ENCODE results near the gene GJC2.

GJC2 gene

GRCh38 chr1:228149406-228150119, at the start of gene GJC2:
GJC2 (plus strand) TSS chr1:228149930; CDS start chr1:228157759, 7,829 bp downstream.
- Mint-ChIP-seq H3K4me3 (no peak within 1 kb of the TSS), H3K36me3 (no peaks in the 10 kb centered on the region), H3K4me1 (peaks cover 5% of the 10 kb centered on the region), H3K27ac (no peak within 1 kb of the TSS), H3K9me3 (no peaks in the 10 kb centered on the region), H3K27me3 (no peaks in the 10 kb centered on the region)

DNA sequence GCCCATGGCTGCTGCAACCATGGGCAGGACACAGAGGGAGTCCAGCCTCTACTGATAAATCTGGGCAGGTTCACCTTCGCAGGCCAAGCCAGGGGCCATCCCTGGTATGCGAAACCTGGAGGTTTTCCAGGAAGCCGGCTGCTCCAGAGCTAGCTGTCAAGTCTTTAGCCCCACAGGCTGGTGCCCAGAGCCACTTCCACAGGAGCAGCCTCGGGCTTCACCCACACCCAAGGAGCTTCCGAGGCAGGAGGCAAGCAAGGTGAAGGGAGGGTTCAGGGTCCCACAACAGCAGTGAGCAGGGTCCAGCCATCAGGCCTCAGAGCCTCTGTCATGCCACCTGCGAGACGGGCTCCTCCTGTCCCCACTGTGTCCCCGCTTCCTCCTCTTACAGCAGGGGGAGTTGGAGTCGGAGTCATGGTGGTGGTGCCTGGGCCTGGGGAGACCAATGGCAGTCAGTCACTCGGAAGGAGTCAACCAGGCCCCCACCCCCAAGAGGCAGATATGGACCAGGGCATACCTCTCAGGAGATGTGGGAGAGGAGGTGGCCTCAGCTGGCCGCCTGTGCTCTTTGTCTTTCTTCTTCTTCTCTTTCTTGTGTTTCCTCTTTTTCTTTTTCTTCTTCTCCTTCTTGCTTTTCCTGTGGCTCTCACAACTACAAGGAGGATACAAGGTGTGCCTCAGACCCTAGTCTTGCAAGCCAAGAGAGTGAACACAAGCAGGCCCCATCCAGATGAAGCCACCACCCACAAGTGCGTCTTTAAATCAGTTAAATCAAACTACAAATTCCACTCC, 48.7 kb upstream of the GJC2 start:
- Mint-ChIP-seq H3K9me3 (no peaks in the 10 kb centered on the region), H3K27ac (peak overlapping the region; percentile 41), H3K27me3 (no peaks in the 10 kb centered on the region), H3K4me1 (peaks cover 25% of the 10 kb centered on the region), H3K4me3 (peak overlapping the region; percentile 62), H3K36me3 (peaks cover 2% of the 10 kb centered on the region)

DNA sequence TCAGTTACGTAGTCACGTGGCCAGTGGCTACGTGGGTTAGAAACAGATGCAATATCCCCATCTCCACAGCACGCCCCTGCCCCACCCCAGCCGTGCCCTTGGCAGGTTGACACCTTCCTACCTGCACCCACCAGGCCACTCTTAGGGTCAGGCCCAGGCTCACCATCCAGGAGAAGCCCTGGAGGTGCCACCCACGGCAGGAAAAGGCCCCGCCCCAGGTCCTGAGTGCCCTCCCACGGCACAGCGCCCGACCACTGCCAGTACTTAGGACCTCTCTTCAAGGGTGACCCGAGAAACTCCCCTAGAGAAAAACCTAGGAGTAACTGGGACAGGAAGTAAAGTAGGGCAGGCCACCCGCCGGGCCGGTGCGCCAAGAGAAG, 48.1 kb upstream of the GJC2 start:
- Mint-ChIP-seq H3K4me3 (peak overlapping the region; percentile 62), H3K27ac (no peak overlapping the region), H3K36me3 (peaks cover 2% of the 10 kb centered on the region), H3K9me3 (no peaks in the 10 kb centered on the region), H3K27me3 (no peaks in the 10 kb centered on the region), H3K4me1 (peaks cover 24% of the 10 kb centered on the region)

GRCh38 chr1:228101994-228102790, 47.5 kb upstream of the GJC2 start:
- Mint-ChIP-seq H3K36me3 (peaks cover 2% of the 10 kb centered on the region), H3K4me3 (peak overlapping the region; percentile 76), H3K27me3 (no peaks in the 10 kb centered on the region), H3K4me1 (peaks cover 24% of the 10 kb centered on the region), H3K9me3 (no peaks in the 10 kb centered on the region), H3K27ac (peak overlapping the region; percentile 68)

DNA sequence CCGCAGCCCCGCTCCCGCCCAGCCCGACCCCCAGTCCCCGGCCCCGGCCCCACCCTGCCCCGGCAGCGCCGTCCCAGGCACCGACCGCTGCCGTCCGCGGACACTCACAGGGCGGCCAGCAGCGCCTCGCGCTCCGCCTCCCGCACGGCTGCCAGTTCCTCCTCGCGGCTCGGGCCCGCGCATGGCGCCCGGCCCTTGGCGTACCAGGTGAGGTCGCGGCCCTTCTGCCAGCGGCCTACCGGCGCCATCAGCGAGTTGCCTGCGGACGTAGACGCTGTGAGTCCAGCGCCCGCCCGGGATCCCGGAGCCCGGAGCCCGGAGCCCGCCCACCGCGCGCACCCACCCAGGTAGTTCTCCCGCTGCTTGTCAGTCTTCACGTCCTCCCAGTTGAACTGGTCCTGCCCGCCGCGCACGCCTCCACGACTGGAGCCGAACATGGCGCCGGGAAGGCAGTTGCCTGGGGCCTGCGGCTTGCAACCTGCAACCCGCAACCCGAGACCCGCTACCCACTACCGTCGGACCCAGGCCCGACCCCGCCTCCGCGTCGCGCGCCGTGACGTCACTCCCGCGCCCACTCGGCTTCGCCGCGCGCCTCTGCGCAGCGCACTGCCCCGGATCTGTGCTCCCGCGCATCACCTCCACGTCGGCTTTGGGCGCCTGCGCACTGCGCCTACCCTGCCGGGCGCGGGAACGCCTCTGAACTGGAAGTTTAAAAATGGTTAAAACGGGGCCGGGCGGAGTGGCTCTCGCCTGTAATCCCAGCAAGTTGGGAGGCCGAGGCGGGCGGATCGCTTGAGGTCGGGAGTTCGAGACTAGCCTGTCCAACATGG, 46.7 kb upstream of the GJC2 start, which contains the start of gene C1orf35:
Gene C1orf35, minus strand, starts transcription at position 535 of the 830 bp plus-strand sequence. Its CDS starts 98 bp downstream, at position 437.
- peaks cover 31% of the 10 kb centered on the region for H3K4me1 Mint-ChIP-seq
- no peaks in the 10 kb centered on the region for H3K27me3 Mint-ChIP-seq
- H3K9me3 Mint-ChIP-seq = no peaks in the 10 kb centered on the region
- H3K4me3 Mint-ChIP-seq = peak within 1 kb of the TSS; percentile 92
- H3K36me3 Mint-ChIP-seq = peaks cover 2% of the 10 kb centered on the region
- peak within 1 kb of the TSS; percentile 96 for H3K27ac Mint-ChIP-seq

GRCh38 chr1:228104526-228105269, 45.0 kb upstream of the GJC2 start:
- Mint-ChIP-seq H3K4me1 (peaks cover 36% of the 10 kb centered on the region), H3K36me3 (no peaks in the 10 kb centered on the region), H3K27me3 (no peaks in the 10 kb centered on the region), H3K9me3 (no peaks in the 10 kb centered on the region), H3K27ac (peak overlapping the region; percentile 89), H3K4me3 (peak overlapping the region; percentile 92)

DNA sequence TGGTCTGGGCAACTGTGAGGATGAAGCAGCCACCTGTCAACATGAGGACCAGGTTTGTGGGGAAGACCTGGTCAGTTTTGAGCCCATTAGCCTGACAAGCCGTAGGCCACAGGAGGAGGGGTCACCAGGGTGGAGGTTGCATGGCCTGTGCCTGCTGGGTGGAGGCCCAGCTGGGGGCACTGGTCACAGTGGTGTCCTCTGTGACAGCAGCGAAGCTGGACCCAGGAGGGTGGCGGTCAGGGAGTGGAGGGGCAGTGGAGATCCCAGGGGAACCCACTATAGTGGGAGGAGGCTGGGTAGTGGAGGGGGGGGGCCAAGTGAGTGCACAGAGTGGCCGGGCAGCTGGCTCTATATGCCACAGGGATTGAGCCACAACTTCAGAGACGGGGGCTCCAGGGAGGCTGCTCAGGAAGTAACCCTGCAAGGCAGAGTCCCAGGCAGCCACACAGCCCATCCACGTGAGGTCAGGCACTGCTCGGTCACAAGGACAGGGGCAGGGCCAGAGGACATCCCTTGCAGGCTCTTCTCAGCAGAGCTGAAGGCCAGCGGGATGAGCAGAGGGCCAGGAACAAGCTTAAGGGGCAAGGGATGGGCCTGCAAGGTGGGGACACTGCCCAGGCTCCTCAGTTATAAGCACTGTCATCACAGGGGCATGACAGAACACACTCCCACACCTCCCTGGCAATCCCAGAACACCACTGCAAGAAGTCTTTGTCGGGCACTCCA, 44.3 kb upstream of the GJC2 start:
- no peaks in the 10 kb centered on the region for H3K36me3 Mint-ChIP-seq
- peaks cover 42% of the 10 kb centered on the region for H3K4me1 Mint-ChIP-seq
- no peak overlapping the region for H3K27ac Mint-ChIP-seq
- H3K4me3 Mint-ChIP-seq = no peak overlapping the region
- no peaks in the 10 kb centered on the region for H3K9me3 Mint-ChIP-seq
- no peaks in the 10 kb centered on the region for H3K27me3 Mint-ChIP-seq

GRCh38 chr1:228105996-228106799, 43.5 kb upstream of the GJC2 start:
- Mint-ChIP-seq H3K4me3 (no peak overlapping the region), H3K9me3 (no peaks in the 10 kb centered on the region), H3K4me1 (peaks cover 41% of the 10 kb centered on the region), H3K36me3 (no peaks in the 10 kb centered on the region), H3K27ac (peak overlapping the region; percentile 4), H3K27me3 (no peaks in the 10 kb centered on the region)

DNA sequence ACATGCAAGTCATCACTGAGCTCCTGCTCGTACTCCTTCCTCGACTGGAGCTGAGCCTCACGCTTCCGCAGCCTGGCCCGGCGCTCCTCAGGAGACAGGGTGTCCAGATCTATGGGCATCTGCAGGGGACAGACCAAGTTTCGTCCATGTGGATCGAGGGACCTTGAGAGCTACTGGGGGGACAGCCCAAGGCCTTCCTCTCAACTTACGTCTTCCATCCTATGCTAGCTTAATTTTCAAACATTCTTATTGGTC, 43.0 kb upstream of the GJC2 start:
- Mint-ChIP-seq H3K4me1 (peaks cover 36% of the 10 kb centered on the region), H3K27me3 (no peaks in the 10 kb centered on the region), H3K4me3 (no peak overlapping the region), H3K9me3 (no peaks in the 10 kb centered on the region), H3K36me3 (no peaks in the 10 kb centered on the region), H3K27ac (no peak overlapping the region)

- no peaks in the 10 kb centered on the region for H3K27me3 Mint-ChIP-seq
- H3K9me3 Mint-ChIP-seq = no peaks in the 10 kb centered on the region
- peak overlapping the region; percentile 93 for H3K4me3 Mint-ChIP-seq
- H3K27ac Mint-ChIP-seq = no peak overlapping the region
- H3K4me1 Mint-ChIP-seq = peaks cover 36% of the 10 kb centered on the region
- H3K36me3 Mint-ChIP-seq = no peaks in the 10 kb centered on the region
Measured at GRCh38 chr1:228107636-228108035, 42.1 kb upstream of the GJC2 start.

DNA sequence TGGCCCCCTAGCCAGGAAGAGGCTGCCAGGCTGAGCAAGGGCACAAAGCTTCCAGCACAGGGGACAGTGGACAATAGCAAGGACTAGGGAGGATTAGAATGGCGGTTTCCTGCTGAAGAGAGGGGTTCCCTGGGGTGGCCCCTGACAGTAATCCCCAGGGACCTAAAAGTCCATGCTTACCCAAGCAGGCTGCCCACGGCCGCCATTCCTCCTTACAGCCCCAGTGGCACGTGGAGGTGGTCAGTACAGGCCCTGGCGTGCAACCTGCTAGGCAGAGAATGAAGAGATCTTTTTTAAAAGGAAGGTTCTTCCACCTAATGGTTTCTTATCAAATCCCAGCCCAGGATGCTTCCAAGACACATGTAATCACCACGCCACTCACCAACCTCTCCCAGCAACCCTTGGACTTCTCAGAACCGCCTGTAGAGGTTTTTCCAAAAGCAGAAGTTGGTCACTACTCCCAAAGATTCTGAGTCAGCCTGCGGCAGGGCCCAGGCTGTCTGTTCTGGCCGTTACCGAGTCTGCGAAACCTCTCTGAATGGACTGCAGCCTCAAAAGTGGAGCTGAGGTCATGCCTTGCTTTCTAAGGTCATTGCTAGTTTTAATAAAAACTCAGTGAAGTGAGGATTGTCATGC, 41.6 kb upstream of the GJC2 start:
- H3K4me1 Mint-ChIP-seq = peaks cover 36% of the 10 kb centered on the region
- no peaks in the 10 kb centered on the region for H3K36me3 Mint-ChIP-seq
- no peaks in the 10 kb centered on the region for H3K27me3 Mint-ChIP-seq
- peak overlapping the region; percentile 93 for H3K4me3 Mint-ChIP-seq
- peak overlapping the region; percentile 94 for H3K27ac Mint-ChIP-seq
- no peaks in the 10 kb centered on the region for H3K9me3 Mint-ChIP-seq

DNA sequence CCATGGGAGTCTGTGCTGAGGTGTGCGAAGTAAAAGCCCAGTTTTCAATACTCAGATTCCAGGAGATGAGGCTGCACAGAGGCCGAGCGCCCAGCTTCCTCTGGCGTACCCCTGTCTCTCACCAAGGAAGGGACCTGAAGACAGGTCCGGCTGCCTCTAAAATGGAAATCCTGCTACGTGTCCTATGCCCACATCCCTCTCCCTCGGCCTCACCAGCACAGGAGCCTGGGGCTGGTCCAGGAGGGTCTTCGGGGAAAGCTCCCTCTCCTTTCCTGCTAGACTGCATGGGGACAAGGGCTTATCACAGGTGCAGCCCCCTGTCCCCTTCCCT, 41.0 kb upstream of the GJC2 start:
- H3K4me3 Mint-ChIP-seq = peak overlapping the region; percentile 93
- peaks cover 31% of the 10 kb centered on the region for H3K4me1 Mint-ChIP-seq
- no peaks in the 10 kb centered on the region for H3K36me3 Mint-ChIP-seq
- no peaks in the 10 kb centered on the region for H3K27me3 Mint-ChIP-seq
- peak overlapping the region; percentile 94 for H3K27ac Mint-ChIP-seq
- no peaks in the 10 kb centered on the region for H3K9me3 Mint-ChIP-seq
